GM23248 (cell line): Measurements from ENCODE around the gene BSPRY. TPM values are rescaled to one million over a fixed set of nuclear protein-coding genes. Genes with fewer than 3 reads are reported as not detected.

Experiments used
- DNase-seq: peaks from one replicate; pipeline ENCODE4 v3.0.0-alpha.2; 2015
- H2AFZ ChIP-seq: fragments of 200-600 bp; sonication (generic); 2 replicates; pipeline ENCODE4 v1.6.1; 2016; ENCODE audit warnings: antibody characterized with exemption
- H3F3A ChIP-seq: fragments of 200-600 bp; sonication (generic); 2 replicates; pipeline ENCODE4 v1.6.1; 2016; ENCODE audit warnings: mild to moderate bottlenecking, antibody characterized with exemption, mixed run types; ENCODE audit not compliant: insufficient read depth
- H3K27ac ChIP-seq: fragments of 200-600 bp; sonication (generic); 2 replicates; pipeline ENCODE4 v1.5.1; 2016; ENCODE audit warnings: mild to moderate bottlenecking
- H3K27me3 ChIP-seq: fragments of 200-600 bp; sonication (generic); replicated peaks from 2 replicates; pipeline ENCODE4 v1.6.1; 2016; ENCODE audit warnings: mild to moderate bottlenecking; ENCODE audit not compliant: insufficient read depth
- H3K36me3 ChIP-seq: fragments of 200-600 bp; sonication (generic); 2 replicates; pipeline ENCODE4 v1.6.1; 2016; ENCODE audit warnings: low read depth, mild to moderate bottlenecking
- H3K4me1 ChIP-seq: fragments of 200-600 bp; sonication (generic); 2 replicates; pipeline ENCODE4 v1.6.1; 2016; ENCODE audit warnings: mild to moderate bottlenecking; ENCODE audit not compliant: insufficient read depth
- H3K4me2 ChIP-seq: fragments of 200-600 bp; sonication (generic); one replicate; pipeline ENCODE4 v1.6.1; 2016; ENCODE audit warnings: mild to moderate bottlenecking; ENCODE audit not compliant: unreplicated experiment
- H3K4me3 ChIP-seq: fragments of 200-600 bp; sonication (generic); 2 replicates; pipeline ENCODE4 v1.5.1; 2016; ENCODE audit warnings: mild to moderate bottlenecking
- H3K79me2 ChIP-seq: fragments of 200-600 bp; sonication (generic); 2 replicates; pipeline ENCODE4 v1.6.1; 2016; ENCODE audit warnings: mild to moderate bottlenecking; ENCODE audit not compliant: insufficient read depth
- H3K9ac ChIP-seq: fragments of 200-600 bp; sonication (generic); 2 replicates; pipeline ENCODE4 v1.6.1; 2016; ENCODE audit warnings: mild to moderate bottlenecking
- H3K9me2 ChIP-seq: fragments of 200-600 bp; sonication (generic); 2 replicates; pipeline ENCODE4 v1.6.1; 2016; ENCODE audit warnings: mixed run types, mild to moderate bottlenecking, moderate library complexity; ENCODE audit not compliant: insufficient read depth
- H3K9me3 ChIP-seq: fragments of 200-600 bp; sonication (generic); one replicate; pipeline ENCODE4 v1.6.1; 2017; ENCODE audit warnings: low read depth
- H4K20me1 ChIP-seq: fragments of 200-600 bp; sonication (generic); 2 replicates; pipeline ENCODE4 v1.6.0; 2016; ENCODE audit not compliant: insufficient read depth
- EZH2 ChIP-seq: fragments of 200-600 bp; sonication (generic); IDR thresholded peaks from 2 replicates; pipeline ENCODE4 v1.6.1; 2018; ENCODE audit warnings: antibody characterized with exemption, mild to moderate bottlenecking; ENCODE audit not compliant: insufficient read depth, poor library complexity, severe bottlenecking
- EZH2phosphoT487 ChIP-seq: fragments of 200-600 bp; sonication (generic); IDR thresholded peaks from 2 replicates; pipeline ENCODE4 v1.6.1; 2018; ENCODE audit warnings: antibody characterized with exemption, moderate library complexity, mild to moderate bottlenecking, low read depth; ENCODE audit not compliant: insufficient read depth
- WGBS, 2 experiments: methylation state at CpG; one replicate each; pipeline ENCODE4 v1.1.6; 2015 to 2017; ENCODE audit warnings: low lambda C conversion rate in 2 of 2, low coverage in 1 of 2; ENCODE audit errors: missing lambda C conversion rate in 2 of 2; 5-methylcytosine and 5-hydroxymethylcytosine counted together
- in situ Hi-C: fragments of 300-500 bp; cut with MboI; formaldehyde crosslinking; loops from 2 replicates; pipeline ENCODE4 v1.15.0; 2020
- polyA plus RNA-seq: library from polyadenylated mRNA; unstranded; fragments of >200 nt; fragmentation: Nextera tagmentation; extraction: Ambion mirVana; gene quantifications from 2 replicates; pipeline ENCODE4 v1.2.1, GENCODE V29; 2016
- total RNA-seq: library from RNA; depleted of rRNA; stranded (reverse); fragments of >200 nt; shearing (Covaris generic); gene quantifications from 2 replicates; pipeline ENCODE4 v1.2.3, GENCODE V29; 2014

The BSPRY gene
- total and polyA plus RNA-seq, 2 experiments from 2014 or later: not detected

GRCh38 chr9:113389451-113389850, 40.1 kb downstream of the BSPRY start:
- H3K9me3 ChIP-seq: no peaks in the 10 kb centered on the region
- no peaks in the 10 kb centered on the region for H3K4me1 ChIP-seq
- no peak for DNase-seq
- H3F3A ChIP-seq: no peaks in the 10 kb centered on the region
- no peak overlapping the region for H2AFZ ChIP-seq
- no peak overlapping the region for H3K4me2 ChIP-seq
- no peaks in the 10 kb centered on the region for H4K20me1 ChIP-seq
- no peaks in the 10 kb centered on the region for H3K79me2 ChIP-seq
- H3K4me3 ChIP-seq: no peak overlapping the region
- H3K9me2 ChIP-seq: no peaks in the 10 kb centered on the region
- no peak overlapping the region for H3K9ac ChIP-seq
- no peaks in the 10 kb centered on the region for H3K27me3 ChIP-seq
- TF ChIP-seq EZH2 (no peak), EZH2phosphoT487 (no peak)
- 96 to 98% methylated on average over 11 of the region's 11 CpGs for WGBS, 2 experiments
- in situ Hi-C loops: no loop called here
- no peak overlapping the region for H3K27ac ChIP-seq
- peaks cover 3% of the 10 kb centered on the region; the same call in 1 of the 2 replicates for H3K36me3 ChIP-seq

GRCh38 chr9:113390192-113390960, 41.0 kb downstream of the BSPRY start:
- Histone ChIP-seq H3K4me3 (no peak overlapping the region), H3K9me2 (no peaks in the 10 kb centered on the region), H3K4me2 (no peak overlapping the region), H3K36me3 (peaks cover 3% of the 10 kb centered on the region; the same call in 1 of the 2 replicates), H3K4me1 (no peaks in the 10 kb centered on the region), H3K79me2 (no peaks in the 10 kb centered on the region; the same call in 1 of the 2 replicates), H3K27ac (no peak overlapping the region), H4K20me1 (no peaks in the 10 kb centered on the region), H3K27me3 (no peaks in the 10 kb centered on the region), H3F3A (no peaks in the 10 kb centered on the region), H2AFZ (no peak overlapping the region), H3K9ac (no peak overlapping the region), H3K9me3 (no peaks in the 10 kb centered on the region)
- whole genome bisulfite sequencing, 2 experiments: 97 to 98% methylated on average over 17 of the region's 17 CpGs
- TF ChIP-seq EZH2phosphoT487: no peak
- TF ChIP-seq EZH2: no peak
- DNase-seq: no peak
- in situ Hi-C loops: no loop called here

GRCh38 chr9:113391917-113392316, 42.6 kb downstream of the BSPRY start:
- no peak for DNase-seq
- no peak overlapping the region for H2AFZ ChIP-seq
- no peaks in the 10 kb centered on the region for H3F3A ChIP-seq
- no peak overlapping the region for H3K9ac ChIP-seq
- no peak for TF ChIP-seq EZH2phosphoT487
- TF ChIP-seq EZH2: no peak
- H3K36me3 ChIP-seq: peaks cover 3% of the 10 kb centered on the region; the same call in 1 of the 2 replicates
- 97 to 98% methylated on average over 7 of the region's 7 CpGs for whole genome bisulfite sequencing, 2 experiments
- no peak overlapping the region for H3K4me3 ChIP-seq
- H3K4me1 ChIP-seq: no peaks in the 10 kb centered on the region
- no peaks in the 10 kb centered on the region for H3K27me3 ChIP-seq
- H3K79me2 ChIP-seq: no peaks in the 10 kb centered on the region; the same call in 1 of the 2 replicates
- no peaks in the 10 kb centered on the region for H3K9me2 ChIP-seq
- H4K20me1 ChIP-seq: no peaks in the 10 kb centered on the region
- no peaks in the 10 kb centered on the region for H3K9me3 ChIP-seq
- H3K27ac ChIP-seq: no peak overlapping the region
- H3K4me2 ChIP-seq: no peak overlapping the region
- in situ Hi-C loops: no loop called here

GRCh38 chr9:113393281-113393680, 43.9 kb downstream of the BSPRY start:
- 94 to 95% methylated on average over 6 to 7 of the region's 7 CpGs for WGBS, 2 experiments
- peaks cover under 1% of the 10 kb centered on the region; the same call in 1 of the 2 replicates for H3K36me3 ChIP-seq

More at GRCh38 chr9:113393281-113393680, 43.9 kb downstream of the BSPRY start:
- no peak overlapping the region for H2AFZ ChIP-seq
- H4K20me1 ChIP-seq: no peaks in the 10 kb centered on the region
- no peak overlapping the region for H3K4me2 ChIP-seq
- no peaks in the 10 kb centered on the region for H3K9me2 ChIP-seq
- H3K4me3 ChIP-seq: no peak overlapping the region
- H3K79me2 ChIP-seq: no peaks in the 10 kb centered on the region; the same call in 1 of the 2 replicates
- peaks cover 8% of the 10 kb centered on the region; the same call in 1 of the 2 replicates for H3F3A ChIP-seq
- H3K4me1 ChIP-seq: peaks cover 6% of the 10 kb centered on the region
- no peak for DNase-seq
- no peak for TF ChIP-seq EZH2
- no peak overlapping the region for H3K9ac ChIP-seq
- in situ Hi-C loops: no loop called here
- no peaks in the 10 kb centered on the region for H3K9me3 ChIP-seq
- H3K27ac ChIP-seq: no peak overlapping the region
- no peaks in the 10 kb centered on the region for H3K27me3 ChIP-seq
